Posterior vena cava (tissue), 2 donors: Measurements from ENCODE around the gene HIPK2. TPM values are rescaled to one million over a fixed set of nuclear protein-coding genes. Genes with fewer than 3 reads are reported as not detected.
"Not testable (repeated sequence)": the region's sequence is repeated elsewhere in the genome, so short reads cannot be mapped to it uniquely, and the experiment has no call there.

Experiments
- DNase-seq: peaks from one replicate; pipeline ENCODE4 v3.0.0-alpha.2; 2020; ENCODE audit warnings: low spot score
- intact Hi-C, 2 donors: fragments of 100-400 bp; cut with DNase I; formaldehyde crosslinking; loops; one replicate each; pipeline versions ENCODE4 v1.14.1 to v1.14.2; 2022 to 2023
- total RNA-seq, 2 donors: library from RNA; stranded (reverse); fragmentation: NEBNext Ultra II Directional; extraction: Animal tissue kit (Norgen Biotek cat#: 25700); gene quantifications; one replicate each; pipeline ENCODE4 v1.2.1, GENCODE V29; 2021
- donor health status: DM: yes; HTN: yes; CAD: no.
- donor health status: DM: yes; HTN: yes; CAD: no.

Gene HIPK2
- total RNA-seq, 2 donors from 2014 or later: 46.5 to 67.6 TPM

DNA sequence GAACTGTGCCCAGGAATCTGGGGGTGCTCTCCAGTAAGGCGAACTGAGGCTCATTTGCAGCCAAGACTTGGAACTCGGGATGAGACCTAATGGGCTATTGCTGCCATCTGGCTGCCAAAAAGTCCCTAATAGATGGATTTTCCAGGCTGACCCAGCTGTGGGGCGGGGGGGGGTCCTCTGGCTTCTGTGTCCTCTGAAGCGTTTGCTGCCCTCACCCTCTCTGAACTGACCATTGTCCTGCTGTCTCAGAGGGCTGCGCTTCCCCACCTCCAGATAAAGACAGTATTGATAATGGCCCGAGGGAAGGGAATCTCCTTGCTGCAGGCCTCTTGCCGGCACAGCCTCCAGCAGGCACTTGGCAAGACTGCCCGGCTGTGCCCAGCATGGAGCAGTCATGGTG lies 207.7 kb downstream of the HIPK2 start:
- no peak for DNase-seq
- intact Hi-C loops: no loop called here

DNA sequence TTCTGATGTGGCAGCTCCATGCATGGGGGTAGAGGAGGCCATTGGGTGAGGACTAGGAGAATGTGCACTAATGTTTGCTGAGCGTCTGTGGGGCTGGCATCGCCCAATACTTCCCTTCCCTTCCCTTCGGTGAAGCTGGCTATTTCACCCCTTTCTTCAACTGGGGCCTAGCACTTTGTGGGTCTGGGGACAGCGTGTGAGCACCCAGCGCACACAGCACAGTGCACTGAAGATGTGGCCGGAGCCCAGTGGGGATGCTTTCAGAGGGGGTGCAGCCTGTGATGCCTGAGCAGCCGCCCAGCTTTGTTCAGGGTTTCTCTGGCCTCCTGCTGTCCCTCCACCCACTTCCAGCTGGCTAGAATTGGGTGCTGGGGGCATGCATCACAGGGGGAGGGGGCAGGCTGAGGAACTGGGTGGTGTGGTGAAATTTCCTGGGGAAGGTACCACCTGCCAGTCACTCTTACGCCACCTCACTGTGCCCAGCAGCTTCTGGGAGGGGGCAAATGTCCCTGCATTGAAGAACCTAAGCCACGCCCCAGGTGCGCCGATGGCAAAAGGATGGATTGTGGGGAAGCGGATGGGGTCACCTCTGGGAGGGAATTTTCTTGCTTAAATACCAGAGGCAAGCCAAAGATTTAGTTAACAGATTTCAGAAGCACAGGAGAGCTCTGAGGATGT lies 208.8 kb downstream of the HIPK2 start:
- no peak for DNase-seq
- intact Hi-C loops: no loop called here

DNA sequence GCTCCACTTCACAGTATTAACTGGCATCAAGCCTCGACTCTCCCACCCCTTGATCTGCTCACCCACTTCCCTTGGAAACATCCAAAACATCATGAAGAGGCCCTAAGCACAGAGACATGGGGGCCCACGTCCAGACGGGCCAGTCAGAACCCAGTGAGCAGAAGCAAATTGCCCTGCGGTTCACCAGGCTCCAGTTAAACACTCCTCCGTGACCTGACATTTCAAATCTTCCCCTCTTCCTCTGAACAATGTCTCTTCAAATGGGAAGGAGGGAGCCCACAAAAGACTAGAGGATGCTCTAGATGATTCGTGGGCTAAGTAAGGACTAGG lies 209.5 kb downstream of the HIPK2 start:
- intact Hi-C loops: no loop called here
- no peak for DNase-seq

DNA sequence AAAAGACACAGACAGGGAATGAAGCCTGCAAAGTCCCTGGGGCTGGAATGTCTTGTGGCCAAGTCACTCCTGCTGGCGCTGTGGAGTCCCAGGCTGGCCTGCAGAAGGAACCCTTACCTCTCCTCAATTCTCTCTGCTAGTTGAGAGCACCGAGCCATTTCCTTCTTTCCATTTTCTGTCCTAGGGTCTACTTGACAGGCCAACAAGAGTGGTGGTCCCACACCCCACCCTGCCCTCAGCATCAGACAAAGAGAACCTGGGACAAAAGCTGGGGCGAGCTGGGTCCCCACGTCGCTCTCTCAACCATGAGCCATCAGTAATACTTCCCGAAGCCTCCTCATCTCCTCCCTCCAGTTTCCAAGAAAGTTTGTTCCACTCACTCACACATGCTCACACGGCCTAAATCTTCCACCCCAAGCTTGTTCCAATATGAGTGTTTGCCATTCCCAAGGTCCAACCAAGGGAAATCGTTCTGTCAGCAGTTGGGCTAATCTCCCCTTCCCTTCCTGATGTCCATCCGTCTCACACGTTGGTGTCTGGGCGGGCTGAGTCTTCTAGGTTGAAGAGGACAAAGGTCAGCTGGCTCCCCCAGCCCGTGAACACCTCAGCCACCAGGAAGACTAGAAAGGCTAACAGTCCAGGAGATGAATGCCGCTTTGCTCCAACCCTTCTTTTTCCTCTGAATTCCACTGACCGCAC lies 210.0 kb downstream of the HIPK2 start:
- no peak for DNase-seq
- intact Hi-C loops: no loop called here

DNA sequence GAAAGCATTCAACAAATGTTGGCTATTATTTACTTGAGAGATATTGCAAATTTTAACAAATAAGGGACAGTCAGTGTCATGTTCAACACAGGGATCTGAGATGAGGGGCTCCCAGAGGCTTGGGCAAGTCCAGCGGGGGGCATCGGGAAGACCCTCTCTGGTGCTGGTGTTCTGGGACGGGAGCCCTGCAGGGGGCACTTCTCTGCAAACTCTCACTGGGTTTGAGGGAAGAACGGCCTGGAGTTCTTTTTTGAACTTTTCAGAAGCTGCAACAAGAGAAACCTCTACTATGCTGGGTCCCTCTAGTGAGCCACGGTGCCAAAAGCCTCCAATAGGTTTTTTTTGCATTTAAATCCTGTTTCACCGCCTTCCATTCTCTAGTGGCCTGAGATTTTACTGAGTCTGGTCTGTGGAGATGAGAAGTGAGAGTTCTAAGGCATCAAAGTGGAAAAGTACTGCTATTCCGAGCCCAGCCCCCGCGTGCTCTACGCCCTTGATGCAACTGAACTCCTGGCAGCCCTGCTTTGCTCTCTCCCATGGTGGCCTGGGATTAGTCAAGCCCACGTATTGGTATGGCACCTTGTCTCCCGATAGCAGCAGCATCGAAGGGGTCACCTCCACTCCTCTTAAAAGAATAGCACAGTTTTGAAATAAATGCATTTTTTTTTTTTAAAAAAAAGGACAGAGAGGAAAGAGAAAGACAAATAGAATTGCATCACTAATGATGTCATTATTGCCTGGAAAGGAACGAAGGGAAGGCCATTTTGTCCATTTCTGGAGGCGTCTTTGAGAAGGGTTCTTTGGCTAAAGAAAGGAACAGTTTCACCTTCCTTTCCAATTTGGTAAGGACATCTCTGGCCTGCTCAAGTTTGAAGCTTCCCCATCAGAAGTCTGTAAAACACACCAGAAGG lies 210.8 kb downstream of the HIPK2 start:
- DNase-seq: no peak
- intact Hi-C loops: no loop called here

DNA sequence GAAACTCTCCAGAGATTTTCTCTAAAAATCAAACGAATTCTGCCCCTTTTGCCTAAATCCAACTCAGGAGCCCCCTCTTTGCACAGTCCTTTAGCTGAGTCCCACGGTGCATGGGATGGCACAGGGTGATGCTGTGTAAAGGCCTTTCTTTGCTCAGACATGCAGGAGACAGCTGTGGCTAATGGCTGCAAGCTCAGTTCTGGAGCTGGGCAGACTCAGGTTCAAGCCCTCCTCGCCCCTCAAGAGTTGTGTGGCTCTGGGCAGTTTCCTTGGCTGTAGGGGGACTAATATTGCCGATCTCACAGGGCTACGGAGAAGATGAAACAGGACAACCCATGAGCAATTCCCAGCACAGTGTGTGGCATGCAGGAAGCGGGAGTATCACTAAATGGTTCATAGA lies 211.7 kb downstream of the HIPK2 start:
- intact Hi-C loops: no loop called here
- no peak for DNase-seq

DNA sequence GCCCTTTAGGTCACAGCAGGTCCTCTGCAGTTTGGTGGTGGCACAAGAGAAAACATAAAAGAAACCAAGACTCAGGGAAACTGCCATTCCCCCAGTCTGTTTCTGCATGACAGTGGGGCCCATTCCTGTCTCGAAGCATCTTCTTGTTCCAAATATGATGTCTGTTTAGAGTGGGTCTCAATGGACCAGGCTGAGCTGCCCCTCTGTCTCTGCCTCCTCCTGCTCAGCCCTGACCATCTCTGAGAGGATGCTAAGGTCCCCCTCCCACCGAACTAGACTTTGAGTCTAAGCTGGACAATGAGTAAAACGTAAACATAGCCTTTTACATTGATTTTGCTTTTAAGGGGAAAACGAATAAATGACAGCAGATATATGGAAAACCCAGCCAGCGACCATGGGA lies 213.9 kb downstream of the HIPK2 start:
- intact Hi-C loops: loop anchor here in 1 of 2 donors (1.0 kb wide), 1 partner anchor 12 kb away; no protein-coding TSS in a partner anchor

DNA sequence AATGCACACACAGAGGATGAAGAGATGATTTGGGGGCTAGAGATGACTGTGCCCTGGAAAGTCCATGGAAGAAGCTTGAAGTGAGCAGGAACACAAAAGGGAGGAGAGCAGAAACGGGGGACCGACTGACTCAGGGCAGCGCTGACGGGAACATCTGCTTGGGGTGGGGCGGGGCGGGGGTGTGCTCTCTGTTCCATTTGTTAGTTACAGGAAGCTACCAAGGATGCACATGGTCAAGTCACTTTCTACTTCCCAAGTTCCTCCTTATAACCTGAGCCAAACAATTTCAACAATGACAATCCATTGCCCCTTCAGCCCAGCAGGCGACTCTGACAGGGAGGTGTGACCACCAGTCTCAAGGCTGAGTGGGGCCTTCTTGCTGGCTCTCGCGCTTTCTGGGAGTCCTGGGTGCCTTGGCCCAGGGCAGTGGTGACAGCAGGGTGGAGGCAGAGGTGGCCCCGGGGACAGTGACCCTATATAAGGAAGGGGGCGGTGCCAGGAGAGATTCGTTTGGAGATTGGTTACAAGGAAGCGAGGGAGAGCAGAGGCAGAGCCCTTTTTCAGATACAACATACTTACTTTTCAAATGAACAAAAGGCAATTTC lies 214.7 kb downstream of the HIPK2 start:
- DNase-seq: no peak
- intact Hi-C loops: loop anchor here in 1 of 2 donors (1.0 kb wide), 1 partner anchor 13 kb away; no protein-coding TSS in a partner anchor

More for the DNA sequence above, 213.9 kb downstream of the HIPK2 start:
- no peak for DNase-seq

DNA sequence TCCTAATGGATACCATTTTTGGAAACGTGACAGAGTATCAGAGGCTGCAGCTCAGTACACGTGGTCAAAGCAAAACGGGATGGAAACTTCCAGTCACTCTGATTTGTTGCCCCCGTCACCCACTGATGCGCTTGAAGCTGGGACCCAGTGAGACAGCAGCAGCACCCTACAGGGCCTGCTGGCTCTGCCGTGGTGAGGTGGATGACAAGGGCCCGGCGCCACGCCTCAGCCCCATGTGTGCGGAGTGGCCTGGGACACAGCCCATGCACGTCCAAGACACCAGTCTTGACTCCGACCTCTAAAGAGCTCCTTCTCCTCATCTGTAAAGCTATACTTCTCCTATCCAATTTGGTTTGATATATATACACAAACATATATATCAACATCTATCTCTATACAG lies 215.3 kb downstream of the HIPK2 start:
- intact Hi-C loops: no loop called here

DNA sequence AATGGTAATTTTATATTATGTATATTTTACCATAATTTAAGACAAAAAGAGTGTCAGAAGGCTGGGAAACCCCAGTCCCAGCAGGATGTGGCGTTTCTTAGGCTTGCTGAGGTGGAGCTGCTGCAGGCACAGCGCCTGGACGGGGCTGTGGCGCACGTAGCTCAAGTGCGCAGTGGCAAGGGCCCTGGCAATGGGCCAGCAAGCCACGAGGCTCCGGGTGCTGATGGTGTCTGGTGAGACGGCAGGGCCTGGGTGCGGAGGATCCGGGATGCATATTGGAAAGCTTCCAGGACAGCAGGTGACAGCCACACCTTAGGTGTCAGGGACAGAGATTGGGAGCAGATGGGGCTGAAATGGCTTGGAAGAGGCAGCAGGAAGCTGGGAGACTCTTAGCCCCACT lies 217.1 kb downstream of the HIPK2 start:
- no peak for DNase-seq
- intact Hi-C loops: no loop called here

More for the DNA sequence above, 215.3 kb downstream of the HIPK2 start:
- no peak for DNase-seq

DNA sequence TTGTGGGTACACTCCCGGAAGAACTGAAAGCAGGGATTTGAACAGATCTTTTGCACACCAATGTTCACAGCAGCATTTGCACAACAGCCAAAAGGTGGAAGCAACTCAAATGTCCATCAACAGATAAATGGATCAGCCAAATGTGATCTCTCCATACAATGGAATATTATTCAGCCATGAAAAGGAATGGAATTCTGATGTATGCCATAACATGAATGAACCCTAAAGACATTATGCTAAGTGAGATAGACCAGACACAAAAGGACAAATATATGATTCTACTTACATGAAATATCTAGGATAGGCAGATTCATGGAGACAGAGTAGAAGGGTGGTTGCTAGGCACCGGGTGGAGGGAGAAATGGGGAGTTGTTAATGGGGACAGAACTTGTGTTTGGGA lies 217.6 kb downstream of the HIPK2 start:
- intact Hi-C loops: no loop called here
- DNase-seq: no peak

DNA sequence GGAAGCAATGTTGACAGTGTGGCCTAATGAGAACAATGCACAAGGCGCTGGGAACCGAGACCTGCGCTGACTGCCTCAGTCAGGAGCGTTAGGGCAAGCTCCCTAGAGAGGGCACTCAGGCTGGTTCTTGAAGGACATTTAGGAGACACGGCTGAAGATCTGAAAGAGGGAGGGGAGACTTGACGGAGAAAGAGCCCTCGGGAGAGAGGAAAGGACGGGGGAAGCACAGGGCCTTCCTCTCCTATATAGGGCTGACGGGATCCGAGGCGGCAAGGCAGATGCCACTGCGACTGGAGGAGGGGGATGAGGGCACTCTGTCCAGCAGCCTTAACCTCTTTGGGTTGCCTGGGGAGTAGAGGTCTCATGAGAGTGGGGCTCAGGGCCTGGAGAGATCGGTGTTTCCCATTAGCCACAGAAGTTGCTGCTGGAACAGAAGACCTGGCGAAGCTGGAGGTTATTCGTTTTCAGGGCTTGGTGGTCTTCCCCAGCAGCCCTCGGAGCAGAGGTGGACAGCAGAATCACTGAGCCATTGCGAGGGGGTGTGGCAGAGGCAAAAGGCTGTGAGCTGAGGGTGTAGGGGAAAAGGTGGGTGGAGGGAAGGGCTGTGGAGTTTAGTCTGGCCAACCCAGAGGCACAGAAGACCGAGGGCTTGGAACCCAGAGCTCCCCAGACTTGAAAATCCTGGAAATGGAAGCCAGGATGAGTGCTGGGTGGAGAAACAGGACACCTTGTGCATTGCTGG lies 218.3 kb downstream of the HIPK2 start:
- no peak for DNase-seq
- intact Hi-C loops: no loop called here

DNA sequence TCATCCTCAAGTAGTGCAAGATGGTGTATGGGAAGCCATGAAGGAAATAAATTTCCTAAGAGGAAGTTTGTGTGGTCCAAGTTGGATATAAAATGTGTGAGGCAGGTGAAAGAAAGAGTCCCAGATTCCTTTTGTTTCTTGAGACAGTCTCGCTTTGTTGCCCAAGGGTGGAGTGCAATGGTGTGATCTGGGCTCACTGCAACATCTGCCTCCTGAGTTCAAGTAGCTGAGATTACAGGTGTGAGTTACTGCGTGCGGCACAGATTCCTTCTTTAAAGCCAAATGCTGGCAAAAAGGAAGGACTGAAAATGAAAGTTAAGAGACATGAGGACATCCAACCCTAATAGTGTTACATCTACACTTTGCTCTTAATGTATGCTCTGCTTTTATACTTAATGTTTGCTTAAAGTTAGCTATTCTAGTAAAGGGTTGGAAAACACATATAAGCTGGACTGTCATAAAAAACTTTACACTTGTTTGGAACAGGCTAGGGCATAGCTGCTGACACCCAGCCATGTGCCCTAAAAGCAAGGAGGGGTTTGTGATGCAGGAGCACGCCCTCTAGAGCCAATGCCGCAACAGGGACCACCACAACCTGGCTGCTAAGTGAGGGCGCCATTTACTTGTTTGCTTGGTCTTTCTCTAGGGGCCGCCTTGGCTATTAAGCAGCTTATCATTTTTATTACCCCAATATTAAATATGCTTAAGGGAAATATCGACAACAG lies 219.8 kb downstream of the HIPK2 start:
- intact Hi-C loops: no loop called here
- DNase-seq: no peak

DNA sequence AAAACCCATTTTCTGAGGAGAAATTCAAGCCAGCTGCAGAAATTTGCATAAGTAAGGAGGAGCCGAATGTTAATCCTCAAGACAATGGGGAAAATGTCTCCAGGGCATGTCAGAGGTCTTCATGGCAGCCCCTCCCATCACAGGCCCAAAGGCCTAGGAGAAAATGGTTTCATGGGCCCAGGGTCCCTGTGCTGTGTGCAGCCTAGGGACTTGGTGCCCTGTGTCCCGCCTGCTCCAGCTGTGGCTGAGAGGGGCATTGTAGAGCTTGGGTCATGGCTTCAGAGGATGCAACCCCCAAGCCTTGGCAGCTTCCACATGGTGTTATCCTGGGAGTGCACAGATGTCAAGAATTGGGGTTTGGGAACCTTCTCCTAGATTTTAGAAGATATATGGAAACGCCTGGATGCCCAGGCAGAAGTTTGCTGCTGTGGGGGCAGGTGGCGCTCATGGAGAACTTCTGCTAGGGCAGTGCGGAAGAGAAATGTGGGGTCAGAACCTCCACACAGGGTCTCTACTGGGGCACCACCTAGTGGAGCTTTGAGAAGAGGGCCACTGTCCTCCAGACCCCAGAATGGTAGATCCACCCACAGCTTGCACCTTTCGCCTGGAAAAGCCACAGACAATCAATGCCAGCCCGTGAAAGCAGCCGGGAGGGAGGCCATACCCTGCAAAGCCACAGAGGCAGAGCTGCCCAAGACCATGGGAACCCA lies 223.7 kb downstream of the HIPK2 start:
- intact Hi-C loops, DNase-seq: not testable (repeated sequence)

DNA sequence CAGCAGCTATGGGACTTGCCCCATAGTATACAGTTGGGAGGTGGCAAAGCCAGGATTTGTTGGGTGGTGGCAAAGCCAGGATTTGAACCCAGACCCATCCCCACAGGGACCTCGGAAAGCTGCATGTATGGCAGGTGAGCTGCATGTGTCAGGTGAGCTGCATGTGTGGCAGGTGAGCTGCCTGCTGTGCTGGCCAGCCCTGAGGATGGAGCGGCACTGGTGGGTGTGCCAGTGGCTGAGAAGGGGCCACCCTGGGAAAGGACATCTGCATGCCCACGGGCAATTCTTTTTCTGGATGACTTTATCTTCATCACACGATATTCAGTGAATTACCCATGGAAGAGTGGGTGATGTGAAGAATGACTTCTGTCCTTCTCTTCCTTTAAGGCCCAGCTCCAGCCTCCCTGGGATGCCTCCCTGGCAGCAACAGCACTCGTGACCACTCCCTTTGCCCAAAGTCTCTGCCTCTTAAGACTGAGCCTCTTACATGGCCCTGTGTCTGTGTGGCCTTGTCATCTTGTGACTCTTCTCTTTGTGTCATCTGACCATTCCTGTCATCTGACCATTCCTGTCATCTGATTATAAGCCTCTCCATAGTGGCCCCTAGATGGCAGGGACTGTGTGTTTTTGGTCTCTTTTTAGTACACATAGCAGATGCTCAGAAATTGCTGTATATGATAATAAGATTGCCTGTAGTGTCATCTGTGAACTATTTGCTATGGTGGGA lies 229.3 kb downstream of the HIPK2 start:
- no peak for DNase-seq

DNA sequence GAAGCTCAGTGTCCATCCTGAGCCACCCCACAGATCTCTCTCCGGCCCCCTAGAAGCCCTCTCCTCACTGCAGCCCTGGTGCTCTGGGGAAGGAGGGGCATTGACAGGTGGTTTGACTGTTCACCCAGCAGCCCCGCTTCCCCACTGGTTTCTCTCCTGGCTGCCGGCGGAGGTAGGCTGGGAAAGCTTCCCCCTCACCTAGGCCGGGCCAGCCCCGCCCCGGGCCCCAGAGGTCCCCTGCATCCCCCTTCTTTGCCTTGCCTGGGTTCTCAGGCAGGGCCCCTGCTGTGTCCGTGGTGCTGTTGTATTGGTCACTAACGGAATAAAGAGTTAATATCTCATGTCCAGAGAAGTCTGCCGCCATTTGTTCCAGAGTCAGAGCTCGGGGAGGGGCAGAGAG lies 233.2 kb downstream of the HIPK2 start:
- DNase-seq: no peak
- intact Hi-C loops: no loop called here

More for the DNA sequence above, 229.3 kb downstream of the HIPK2 start:
- intact Hi-C loops: no loop called here
